Measurements from ENCODE around the gene IFTAP. TPM values are rescaled to one million over a fixed set of nuclear protein-coding genes. Genes with fewer than 3 reads are reported as not detected.
"Not testable (repeated sequence)": the region's sequence is repeated elsewhere in the genome, so short reads cannot be mapped to it uniquely, and the experiment has no call there.

Gene IFTAP
- total and polyA plus RNA-seq, 10 donors = 5.8 to 15.7 (median 10.2) TPM

- 88 to 93% (median 91%) methylated on average over 4 of the region's 4 CpGs for WGBS, 5 donors
- no peak overlapping the region for H3K4me3 ChIP-seq
- H3K4me1 ChIP-seq = no peaks in the 10 kb centered on the region
- no peaks in the 10 kb centered on the region for H3K27me3 ChIP-seq (replicated peaks in 1 of 7)
- intact Hi-C loops (cut with DNase I; ENCODE audit: low total_unique reads) = no loop called here
- TF ChIP-seq POLR2AphosphoS5 (IDR thresholded peaks at IDR 0.05) (no peak), POLR2A (IDR thresholded peaks at IDR 0.05) (no peak), CTCF (IDR thresholded peaks at IDR 0.05 in 8 of 11, conservative IDR thresholded peaks at IDR 0.05 in 3 of 11) (no peak)
- peaks cover 0 to 3% (median 0%) of the 10 kb centered on the region in 6 donors for H3K36me3 ChIP-seq
- no peaks in the 10 kb centered on the region for H3K9me3 ChIP-seq
- no peak for DNase-seq
- no peak overlapping the region for H3K27ac ChIP-seq
Observed at GRCh38 chr11:36635066-36635862, 41.0 kb downstream of the IFTAP start.

DNA sequence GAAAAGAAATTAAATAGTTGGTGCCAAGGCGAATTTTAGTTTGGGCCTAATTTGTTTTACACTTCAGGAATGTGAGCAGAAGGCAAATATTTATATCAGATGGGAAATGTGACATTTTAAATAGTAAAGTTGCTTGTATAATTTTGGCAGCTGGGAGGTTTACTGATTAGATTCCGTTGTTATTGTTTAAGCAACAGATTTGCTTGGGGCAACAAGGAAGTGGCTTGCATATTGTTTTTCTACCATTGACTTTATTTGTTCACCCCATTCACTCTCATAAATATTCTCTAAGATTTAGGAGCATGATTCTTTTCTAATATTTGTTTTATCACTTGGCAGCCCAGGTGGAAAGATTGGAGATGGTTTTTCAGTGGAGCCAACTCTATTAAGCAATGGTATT is 44.3 kb downstream of the IFTAP start:
- Histone ChIP-seq H3K27me3 (replicated peaks in 1 of 7) (no peaks in the 10 kb centered on the region), H3K9me3 (peaks cover 0 to 6% (median 0%) of the 10 kb centered on the region in 8 donors), H3K36me3 (peaks cover 0 to 3% (median 0%) of the 10 kb centered on the region in 6 donors), H3K4me3 (no peak overlapping the region), H3K27ac (no peak overlapping the region), H3K4me1 (no peaks in the 10 kb centered on the region)
- WGBS, 5 donors = 78 to 93% (median 87%) methylated on average over 2 of the region's 2 CpGs
- intact Hi-C loops (cut with DNase I; ENCODE audit: low total_unique reads) = no loop called here
- TF ChIP-seq CTCF (IDR thresholded peaks at IDR 0.05 in 8 of 11, conservative IDR thresholded peaks at IDR 0.05 in 3 of 11) (no peak), POLR2AphosphoS5 (IDR thresholded peaks at IDR 0.05) (no peak), POLR2A (IDR thresholded peaks at IDR 0.05) (no peak)
- no peak for DNase-seq

DNA sequence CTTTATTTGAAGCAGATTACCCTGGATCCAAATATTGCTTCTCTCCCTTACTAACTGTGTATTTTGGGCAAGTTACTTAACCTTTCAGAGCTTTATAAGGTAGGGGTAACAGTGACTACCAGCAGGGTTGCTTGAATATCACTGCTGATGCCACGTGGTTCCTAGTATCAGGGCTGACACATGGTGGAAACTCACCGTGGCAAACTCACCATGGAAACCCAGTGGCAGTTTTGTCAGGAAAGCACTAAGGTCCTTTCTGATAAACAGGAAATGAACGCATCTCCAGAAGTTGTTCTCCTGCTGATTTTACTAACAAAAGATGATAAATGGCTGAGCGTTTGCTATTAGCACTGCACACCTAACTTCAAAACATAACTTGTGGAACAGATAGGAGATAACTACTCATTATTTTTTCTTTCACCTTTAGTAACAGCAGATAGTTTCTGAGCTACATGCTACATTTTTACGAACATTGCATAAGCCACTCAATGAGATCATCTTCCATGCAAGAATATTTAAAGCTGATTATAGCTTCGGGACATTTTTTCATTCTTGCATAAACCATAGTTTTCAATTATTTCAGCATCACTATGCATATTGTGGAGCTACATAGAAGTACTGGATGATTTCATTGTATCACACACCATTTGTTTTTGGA is 63.4 kb downstream of the IFTAP start:
- intact Hi-C loops (cut with DNase I; ENCODE audit: low total_unique reads) = no loop called here
- H3K36me3 ChIP-seq = peaks cover 0 to 8% (median 0%) of the 10 kb centered on the region in 6 donors
- no peak overlapping the region for H3K4me3 ChIP-seq
- H3K9me3 ChIP-seq = peaks cover 0 to 5% (median 2%) of the 10 kb centered on the region in 8 donors
- no peak for TF ChIP-seq POLR2A (IDR thresholded peaks at IDR 0.05)
- TF ChIP-seq POLR2AphosphoS5 (IDR thresholded peaks at IDR 0.05) = no peak
- TF ChIP-seq CTCF (IDR thresholded peaks at IDR 0.05 in 8 of 11, conservative IDR thresholded peaks at IDR 0.05 in 3 of 11) = no peak
- no peaks in the 10 kb centered on the region for H3K4me1 ChIP-seq
- no peak overlapping the region for H3K27ac ChIP-seq
- WGBS, 5 donors = 67 to 76% (median 68%) methylated on average over 6 of the region's 6 CpGs
- DNase-seq = no peak
- no peaks in the 10 kb centered on the region for H3K27me3 ChIP-seq (replicated peaks in 1 of 7)

DNA sequence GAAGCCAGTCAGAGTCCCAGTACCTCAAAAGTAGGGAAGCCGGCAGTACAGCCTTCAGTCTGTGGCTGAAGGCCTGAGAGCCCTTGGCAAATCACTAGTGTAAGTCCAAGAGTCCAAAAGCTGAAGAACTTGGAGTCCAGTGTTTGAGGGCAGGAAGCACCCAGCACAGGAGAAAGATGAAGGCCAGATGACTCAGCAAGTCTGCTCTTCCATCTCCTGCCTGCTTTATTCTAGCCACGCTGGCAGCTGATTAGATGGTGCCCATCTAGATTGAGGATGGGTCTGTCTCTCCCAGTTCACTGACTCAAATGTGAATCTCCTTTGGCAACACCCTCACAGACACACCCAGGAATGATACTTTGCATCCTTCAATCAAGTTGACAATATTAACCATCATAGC is 67.1 kb downstream of the IFTAP start:
- H3K4me1 ChIP-seq; H3K27ac ChIP-seq; H3K27me3 ChIP-seq (replicated peaks in 1 of 7); intact Hi-C loops (cut with DNase I; ENCODE audit: low total_unique reads); H3K36me3 ChIP-seq; DNase-seq; H3K4me3 ChIP-seq: not testable (repeated sequence)
- peaks cover 0 to 16% (median 7%) of the 10 kb centered on the region in 8 donors for H3K9me3 ChIP-seq
- 89 to 95% (median 91%) methylated on average over 2 of the region's 2 CpGs for WGBS, 5 donors

All from spleen (tissue), 11 donors.